ENCODE data around the gene PEPD. TPM values are rescaled to one million over a fixed set of nuclear protein-coding genes. Genes with fewer than 3 reads are reported as not detected.

PEPD gene
- polyA plus RNA-seq, 3 donors, result 61.5 to 218 (median 171) TPM

DNA sequence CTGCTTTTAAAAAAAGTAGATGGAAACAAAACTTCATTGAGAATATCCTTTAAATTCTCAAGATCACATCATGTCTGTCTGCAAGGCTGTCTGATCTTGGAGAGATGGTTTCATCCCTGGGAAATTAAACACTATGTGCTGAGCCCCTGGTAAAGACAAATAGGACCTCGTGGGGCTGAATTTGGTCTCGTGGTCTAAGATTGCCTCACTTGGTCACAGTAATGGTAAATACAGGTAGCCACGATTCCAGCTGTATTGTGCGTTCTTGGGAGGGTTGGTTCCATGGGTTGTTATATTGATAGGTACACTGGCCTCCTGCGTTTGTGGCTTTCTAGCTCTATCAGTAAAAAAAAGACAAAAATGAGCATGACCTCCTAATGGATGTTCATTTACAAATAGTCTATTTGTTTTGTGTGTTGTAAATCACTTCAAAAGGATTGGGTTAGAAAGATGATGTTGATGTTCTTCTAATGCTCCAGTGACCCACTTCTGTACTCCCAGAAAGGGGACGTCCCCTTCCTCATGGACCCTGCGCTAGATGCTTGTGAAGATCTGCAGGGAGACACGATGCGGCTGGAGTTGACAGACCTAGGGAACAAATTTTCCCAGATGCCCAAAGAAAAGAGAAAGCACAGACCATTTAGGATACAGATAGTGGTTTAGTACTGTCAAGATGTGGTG, 146.3 kb downstream of the PEPD start:
- 66% methylated on average over 6 of the region's 9 CpGs for WGBS (ENCODE audit: insufficient coverage)
- H3K27ac ChIP-seq (ENCODE audit: low read depth in 1 of 2, low read length in 2 of 2), result peak overlapping the region in 1 of 2 donors; percentile 90
- intact Hi-C loops (cut with micrococcal nuclease), result loop anchor here in 1 of 2 donors (10.0 kb wide), 1 partner anchor 680 kb away; the partner anchor contains the start of gene NUDT19
- H2AFZ ChIP-seq (ENCODE audit: insufficient read depth, low read depth, low read length, poor library complexity, severe bottlenecking), result no peak overlapping the region
- H3K9ac ChIP-seq (ENCODE audit: insufficient read depth, low read length, poor library complexity, severe bottlenecking), result peak overlapping the region; percentile 93
- H3K4me1 Mint-ChIP-seq, result peaks cover 72% of the 10 kb centered on the region
- peaks cover 8 to 22% of the 10 kb centered on the region in 2 donors for H3K36me3 ChIP-seq (replicated peaks in 1 of 2; ENCODE audit: control insufficient read depth in 1 of 2, insufficient read depth in 2 of 2, low read length in 2 of 2)
- peaks cover 24 to 25% of the 10 kb centered on the region in 2 donors for H3K36me3 Mint-ChIP-seq
- peak overlapping the region; percentile 84 for H3K4me2 ChIP-seq (replicated peaks; ENCODE audit: extremely low read depth, low read length, poor library complexity, severe bottlenecking)
- DNase-seq, result no peak
- no peaks in the 10 kb centered on the region for H3K9me3 ChIP-seq (replicated peaks in 1 of 2; ENCODE audit: control insufficient read depth in 1 of 2, insufficient read depth in 1 of 2, low read length in 2 of 2)
- H3K9me3 Mint-ChIP-seq, result peaks cover 0 to 2% (median 0%) of the 10 kb centered on the region in 7 donors
- peaks cover 51 to 59% of the 10 kb centered on the region in 2 donors for H3K4me1 ChIP-seq (ENCODE audit: control insufficient read depth in 1 of 2, insufficient read depth in 2 of 2, low read length in 2 of 2)
- peak overlapping the region in 2 of 3 experiments; percentile 73 to 80 for H3K4me3 ChIP-seq (replicated peaks in 1 of 3; ENCODE audit: low read depth in 2 of 3, low read length in 3 of 3)
- H3K27ac Mint-ChIP-seq, result peak overlapping the region in 6 of 7 donors; percentile 30 to 93 (median 66)
- TF ChIP-seq, protein P1, sequence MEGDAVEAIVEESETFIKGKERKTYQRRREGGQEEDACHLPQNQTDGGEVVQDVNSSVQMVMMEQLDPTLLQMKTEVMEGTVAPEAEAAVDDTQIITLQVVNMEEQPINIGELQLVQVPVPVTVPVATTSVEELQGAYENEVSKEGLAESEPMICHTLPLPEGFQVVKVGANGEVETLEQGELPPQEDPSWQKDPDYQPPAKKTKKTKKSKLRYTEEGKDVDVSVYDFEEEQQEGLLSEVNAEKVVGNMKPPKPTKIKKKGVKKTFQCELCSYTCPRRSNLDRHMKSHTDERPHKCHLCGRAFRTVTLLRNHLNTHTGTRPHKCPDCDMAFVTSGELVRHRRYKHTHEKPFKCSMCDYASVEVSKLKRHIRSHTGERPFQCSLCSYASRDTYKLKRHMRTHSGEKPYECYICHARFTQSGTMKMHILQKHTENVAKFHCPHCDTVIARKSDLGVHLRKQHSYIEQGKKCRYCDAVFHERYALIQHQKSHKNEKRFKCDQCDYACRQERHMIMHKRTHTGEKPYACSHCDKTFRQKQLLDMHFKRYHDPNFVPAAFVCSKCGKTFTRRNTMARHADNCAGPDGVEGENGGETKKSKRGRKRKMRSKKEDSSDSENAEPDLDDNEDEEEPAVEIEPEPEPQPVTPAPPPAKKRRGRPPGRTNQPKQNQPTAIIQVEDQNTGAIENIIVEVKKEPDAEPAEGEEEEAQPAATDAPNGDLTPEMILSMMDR (IDR thresholded peaks at IDR 0.05), result no peak
- H4K20me1 ChIP-seq (ENCODE audit: insufficient read depth, low read length), result peaks cover 63% of the 10 kb centered on the region
- peaks cover 0 to 1% (median 0%) of the 10 kb centered on the region in 3 donors for H3K27me3 Mint-ChIP-seq (ENCODE audit: low read depth in 3 of 3)
- H3K4me3 Mint-ChIP-seq, result peak overlapping the region; percentile 85 to 96
- H3K79me2 ChIP-seq (ENCODE audit: insufficient read depth, low read length), result peaks cover 64% of the 10 kb centered on the region
- no peaks in the 10 kb centered on the region for H3K27me3 ChIP-seq (ENCODE audit: control insufficient read depth in 2 of 2, insufficient read depth in 2 of 2, low read length in 2 of 2)

DNA sequence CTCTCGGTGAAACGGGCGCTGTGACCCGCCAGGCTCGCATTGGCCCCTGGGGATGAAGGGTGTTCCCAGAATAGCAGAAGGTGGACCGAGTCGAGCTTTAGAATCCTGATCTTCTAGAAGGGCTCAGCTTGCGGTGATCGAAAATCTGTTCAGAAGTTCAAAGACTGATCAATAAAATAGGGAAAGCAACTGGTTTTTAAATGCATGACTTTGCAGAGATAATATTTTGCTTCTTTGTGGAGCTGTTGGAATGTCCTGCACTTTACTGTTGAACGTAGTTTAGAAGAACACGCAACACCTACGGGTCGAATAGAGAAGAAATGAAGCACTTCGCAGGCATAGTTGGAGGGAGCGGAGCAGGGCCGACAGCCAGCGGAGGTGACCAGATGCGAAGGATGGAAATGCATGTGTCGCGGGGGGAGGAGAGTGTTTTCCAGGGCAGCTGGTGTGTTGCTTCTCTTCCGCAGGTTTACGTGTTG, 147.3 kb downstream of the PEPD start:
- peaks cover 16 to 17% of the 10 kb centered on the region in 2 donors for H3K36me3 Mint-ChIP-seq
- TF ChIP-seq, protein P1 (IDR thresholded peaks at IDR 0.05), result no peak
- Histone ChIP-seq H3K9ac (ENCODE audit: insufficient read depth, low read length, poor library complexity, severe bottlenecking) (peak overlapping the region; percentile 93), H3K36me3 (replicated peaks in 1 of 2; ENCODE audit: control insufficient read depth in 1 of 2, insufficient read depth in 2 of 2, low read length in 2 of 2) (peaks cover 2 to 12% of the 10 kb centered on the region in 2 donors), H3K27me3 (ENCODE audit: control insufficient read depth in 2 of 2, insufficient read depth in 2 of 2, low read length in 2 of 2) (no peaks in the 10 kb centered on the region), H3K79me2 (ENCODE audit: insufficient read depth, low read length) (peaks cover 53% of the 10 kb centered on the region), H3K27ac (ENCODE audit: low read depth in 1 of 2, low read length in 2 of 2) (peak overlapping the region; percentile 90 to 94), H3K4me2 (replicated peaks; ENCODE audit: extremely low read depth, low read length, poor library complexity, severe bottlenecking) (peak overlapping the region; percentile 84), H3K4me1 (ENCODE audit: control insufficient read depth in 1 of 2, insufficient read depth in 2 of 2, low read length in 2 of 2) (peaks cover 51 to 59% of the 10 kb centered on the region in 2 donors), H2AFZ (ENCODE audit: insufficient read depth, low read depth, low read length, poor library complexity, severe bottlenecking) (no peak overlapping the region), H3K9me3 (replicated peaks in 1 of 2; ENCODE audit: control insufficient read depth in 1 of 2, insufficient read depth in 1 of 2, low read length in 2 of 2) (no peaks in the 10 kb centered on the region), H4K20me1 (ENCODE audit: insufficient read depth, low read length) (peaks cover 53% of the 10 kb centered on the region), H3K4me3 (replicated peaks in 1 of 3; ENCODE audit: low read depth in 2 of 3, low read length in 3 of 3) (peak overlapping the region; percentile 73 to 96 (median 80))
- DNase-seq, result peak in 2 of 3 donors; percentile 9 to 27
- peaks cover 67% of the 10 kb centered on the region for H3K4me1 Mint-ChIP-seq
- under 1% methylated on average over 22 of the region's 22 CpGs for WGBS (ENCODE audit: insufficient coverage)
- H3K4me3 Mint-ChIP-seq, result peak overlapping the region; percentile 85 to 96
- peaks cover 0 to 2% (median 0%) of the 10 kb centered on the region in 7 donors for H3K9me3 Mint-ChIP-seq
- intact Hi-C loops (cut with micrococcal nuclease), result loop anchor here (5.0 to 10.0 kb wide), 5 partner anchors 42 to 679 kb away; partner anchors contain the start of genes CEBPA (in 1 of the 2) and NUDT19 (in 1 of the 2)
- peaks cover 0 to 1% (median 0%) of the 10 kb centered on the region in 3 donors for H3K27me3 Mint-ChIP-seq (ENCODE audit: low read depth in 3 of 3)
- peak overlapping the region; percentile 83 to 94 (median 90) for H3K27ac Mint-ChIP-seq
